ENCODE results near the gene TSPAN15.

Gene TSPAN15

DNA sequence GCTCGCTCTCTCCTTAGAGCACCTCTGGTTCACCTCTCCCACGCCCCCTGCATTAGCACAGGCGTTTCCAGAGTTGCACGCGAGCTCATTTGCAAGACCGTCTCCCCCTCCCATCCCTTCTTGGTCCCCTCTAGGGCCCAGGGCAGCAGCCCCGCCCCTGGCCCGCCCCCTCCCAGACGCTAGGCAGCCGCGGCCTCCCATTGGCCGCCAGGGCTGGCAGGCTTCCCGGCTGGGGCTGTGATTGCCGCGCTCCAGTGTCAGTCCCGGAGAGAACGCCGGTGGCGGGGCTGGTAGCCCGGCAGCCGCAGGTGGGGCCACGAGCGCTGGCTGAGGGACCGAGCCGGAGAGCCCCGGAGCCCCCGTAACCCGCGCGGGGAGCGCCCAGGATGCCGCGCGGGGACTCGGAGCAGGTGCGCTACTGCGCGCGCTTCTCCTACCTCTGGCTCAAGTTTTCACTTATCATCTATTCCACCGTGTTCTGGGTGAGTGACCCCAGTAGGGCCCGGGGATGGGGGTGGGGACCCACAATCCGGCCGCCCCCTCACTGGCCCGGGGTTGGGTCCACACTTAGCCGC lies at the start of gene TSPAN15:
TSPAN15 (plus strand) TSS at position 257 of the 575 bp plus-strand sequence; CDS start at position 387, 130 bp downstream.
- DNase-seq: no peak

DNA sequence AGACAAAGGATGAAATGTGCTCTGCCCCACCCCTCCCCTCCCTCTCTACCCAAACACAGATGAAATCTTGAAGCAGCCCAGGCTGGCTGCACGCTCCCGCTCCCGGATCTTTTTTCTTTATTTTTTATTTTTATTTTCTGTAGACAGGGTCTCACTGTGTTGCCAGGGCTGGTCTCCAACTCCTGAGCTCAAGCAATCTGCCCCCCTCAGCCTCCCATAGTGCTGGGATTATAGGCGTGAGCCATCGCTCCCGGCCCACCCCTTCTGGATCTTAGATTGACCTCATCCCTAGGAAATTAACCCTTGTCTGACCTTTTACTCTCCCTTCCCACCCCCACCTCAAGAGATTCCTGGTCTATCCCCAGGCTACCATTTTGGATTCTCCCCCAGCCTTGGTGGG lies 48.9 kb upstream of the TSPAN15 start:
- DNase-seq: no peak

DNA sequence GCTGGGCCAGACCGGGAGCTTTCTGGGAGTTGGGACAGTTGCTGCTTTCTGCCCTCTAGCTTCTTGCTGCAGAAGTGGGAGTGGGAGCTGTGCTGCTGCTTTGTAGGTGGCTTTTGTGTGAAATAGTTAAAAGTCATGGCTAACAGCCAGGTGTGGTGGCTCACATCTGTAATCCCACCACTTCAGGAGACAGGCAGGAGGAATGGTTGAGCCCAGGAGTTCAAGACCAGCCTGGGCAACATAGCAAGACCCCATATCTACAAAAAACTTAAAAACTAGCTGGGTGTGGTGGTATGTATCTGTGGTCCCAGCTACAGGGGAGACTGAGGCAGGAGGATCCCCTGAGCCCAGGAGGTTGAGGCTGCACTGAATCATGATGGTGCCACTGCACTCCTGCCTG lies 48.2 kb upstream of the TSPAN15 start:
- no peak for DNase-seq

DNA sequence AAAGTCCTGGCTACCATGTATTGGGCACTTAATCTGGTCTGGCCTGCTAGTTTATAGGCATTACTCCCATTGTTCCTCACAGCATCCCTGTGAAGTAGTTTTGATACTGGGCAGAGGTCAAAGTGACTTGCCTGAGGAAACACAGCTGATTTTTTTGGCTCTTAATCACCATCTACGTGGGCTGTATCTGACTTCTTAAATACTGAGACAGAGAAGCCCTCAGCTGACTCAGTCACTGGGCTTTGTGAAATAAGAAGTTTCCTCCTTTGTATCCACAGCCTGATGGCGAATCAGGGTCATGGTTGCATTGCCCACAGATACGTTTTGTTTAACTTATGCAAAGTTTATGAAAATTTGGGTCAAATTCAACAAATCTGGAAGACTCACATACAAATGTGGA lies 47.7 kb upstream of the TSPAN15 start:
- DNase-seq: no peak

DNA sequence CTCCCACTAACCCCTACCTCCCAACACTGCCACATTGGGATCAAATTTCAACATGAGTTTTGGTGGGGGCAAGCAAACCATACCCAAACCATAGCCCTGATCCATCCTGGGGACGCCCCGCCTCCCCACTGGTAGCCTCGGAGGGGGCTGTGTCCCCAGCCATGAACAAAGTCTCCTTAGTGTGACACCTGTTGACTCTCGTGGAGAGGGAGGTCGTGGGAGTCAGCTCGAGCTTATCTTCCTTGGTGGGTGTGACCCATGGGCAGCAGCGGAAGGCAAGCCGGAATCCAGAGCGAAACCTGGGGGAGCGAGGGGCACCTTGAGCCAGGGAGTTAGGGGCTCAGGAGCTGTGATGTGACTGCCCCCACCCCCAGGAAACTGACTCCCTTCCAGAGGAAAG lies 46.5 kb upstream of the TSPAN15 start:
- DNase-seq: no peak

DNA sequence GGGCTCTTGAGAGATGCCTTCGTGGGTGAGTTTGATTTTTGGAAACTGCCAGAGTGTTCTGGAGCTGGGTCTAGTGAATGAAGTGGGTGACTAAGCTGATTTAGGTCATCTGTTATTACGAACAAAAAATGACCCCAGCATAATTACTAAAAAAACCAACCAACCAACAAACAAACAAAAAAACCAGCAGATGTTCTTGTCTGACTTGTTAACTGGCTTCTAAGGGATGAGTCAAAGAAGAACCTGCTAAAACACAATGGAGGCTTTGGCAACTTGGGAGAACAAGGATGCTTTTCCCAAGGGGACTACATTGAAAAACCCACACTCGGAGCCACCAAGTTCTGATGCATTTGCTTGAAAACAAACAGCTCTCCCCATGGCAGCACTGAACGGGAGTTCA lies 46.0 kb upstream of the TSPAN15 start:
- no peak for DNase-seq

DNA sequence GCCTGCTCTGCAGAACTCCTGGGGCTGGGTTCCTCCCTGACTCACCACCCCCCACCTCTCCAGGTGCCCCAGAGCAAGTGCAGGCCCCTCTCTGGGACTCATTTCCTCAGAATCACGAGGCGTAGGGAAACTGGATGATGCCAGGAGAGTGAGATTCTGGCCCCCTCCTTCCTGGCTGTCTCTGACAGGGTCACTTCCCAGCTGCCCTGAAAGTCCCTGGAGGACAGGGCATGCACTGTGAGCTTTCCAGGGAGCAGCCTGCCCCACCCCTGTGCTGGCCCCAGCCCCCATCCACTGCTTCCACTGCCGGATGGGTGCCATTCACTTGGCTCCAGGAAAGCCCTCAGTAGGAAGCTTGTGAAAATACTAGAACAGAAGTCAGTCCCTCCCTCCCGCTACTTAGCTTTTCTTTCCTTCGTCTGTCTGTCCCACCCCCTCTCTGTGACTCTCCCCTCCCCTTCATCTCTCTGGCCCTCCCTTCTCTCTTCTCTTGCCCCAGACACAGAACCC lies 44.9 kb upstream of the TSPAN15 start:
- DNase-seq: no peak

DNA sequence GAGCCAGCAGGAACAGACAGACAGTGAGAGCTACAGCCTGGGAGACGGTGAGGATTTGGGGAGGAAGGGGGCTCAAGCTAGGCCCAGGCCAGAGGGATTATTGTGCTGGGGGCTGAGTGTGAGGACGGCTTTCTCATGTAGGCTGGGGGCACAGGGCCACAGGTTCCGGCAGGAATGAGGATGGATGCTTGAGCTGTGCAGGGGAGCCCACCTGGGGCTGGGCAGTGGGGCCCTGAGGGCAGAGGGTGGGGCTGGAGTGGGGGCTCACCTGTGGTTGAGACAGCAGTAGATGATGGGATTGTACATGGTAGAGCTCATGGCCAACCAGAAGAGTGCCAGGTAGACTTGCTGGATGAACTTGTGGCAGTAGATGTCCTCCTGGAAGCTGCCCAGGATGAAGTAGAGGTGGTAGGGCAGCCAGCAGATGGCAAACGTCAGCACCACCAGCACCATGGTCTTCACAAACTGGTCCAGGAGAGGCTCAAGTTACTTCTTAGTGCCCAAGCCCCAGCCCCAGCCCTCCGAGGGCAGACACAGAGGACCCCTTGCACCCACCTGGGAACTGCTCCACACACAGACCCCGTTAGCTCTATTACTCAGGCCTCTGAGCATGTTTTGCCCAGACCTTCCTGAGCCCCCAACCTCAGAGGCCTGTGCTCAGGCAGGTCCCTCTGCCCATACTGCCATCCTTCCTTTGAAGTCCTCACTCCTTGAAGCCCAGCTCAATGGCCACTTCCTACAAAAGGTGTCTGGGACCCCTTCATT lies 44.3 kb upstream of the TSPAN15 start:
- DNase-seq: no peak

DNA sequence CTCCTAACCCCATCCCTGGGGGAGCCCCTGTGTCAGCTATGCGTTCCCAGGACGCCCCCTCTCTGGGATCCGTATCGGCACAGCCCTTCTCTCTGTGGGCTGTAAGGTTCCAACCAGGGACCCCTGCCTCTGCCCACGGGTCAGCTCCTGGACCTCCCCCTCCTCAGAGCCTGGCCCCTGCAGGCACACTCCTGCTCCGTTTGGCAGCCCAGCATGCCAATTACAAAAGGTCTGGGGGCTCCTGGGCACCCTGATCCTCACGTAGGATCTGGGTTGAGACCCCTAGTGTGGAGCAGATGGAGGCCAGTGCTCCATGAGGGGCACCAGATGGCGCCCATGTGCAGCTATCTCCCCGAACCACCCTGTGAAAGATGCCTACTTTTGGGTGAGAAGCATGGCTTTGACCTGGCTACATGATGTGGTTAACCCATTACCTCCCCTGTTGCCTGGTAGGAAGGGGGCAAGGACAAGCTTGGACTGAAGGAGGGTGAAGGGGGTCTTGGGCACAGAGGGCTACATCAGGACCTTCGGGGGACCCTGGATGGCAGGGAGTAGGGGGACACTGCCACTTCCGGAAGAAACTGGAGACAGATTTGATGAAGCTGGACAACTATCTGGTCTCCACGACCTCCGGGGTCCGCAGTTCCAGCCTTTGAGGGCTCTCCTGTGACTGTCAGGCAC lies 43.5 kb upstream of the TSPAN15 start:
- no peak for DNase-seq

DNA sequence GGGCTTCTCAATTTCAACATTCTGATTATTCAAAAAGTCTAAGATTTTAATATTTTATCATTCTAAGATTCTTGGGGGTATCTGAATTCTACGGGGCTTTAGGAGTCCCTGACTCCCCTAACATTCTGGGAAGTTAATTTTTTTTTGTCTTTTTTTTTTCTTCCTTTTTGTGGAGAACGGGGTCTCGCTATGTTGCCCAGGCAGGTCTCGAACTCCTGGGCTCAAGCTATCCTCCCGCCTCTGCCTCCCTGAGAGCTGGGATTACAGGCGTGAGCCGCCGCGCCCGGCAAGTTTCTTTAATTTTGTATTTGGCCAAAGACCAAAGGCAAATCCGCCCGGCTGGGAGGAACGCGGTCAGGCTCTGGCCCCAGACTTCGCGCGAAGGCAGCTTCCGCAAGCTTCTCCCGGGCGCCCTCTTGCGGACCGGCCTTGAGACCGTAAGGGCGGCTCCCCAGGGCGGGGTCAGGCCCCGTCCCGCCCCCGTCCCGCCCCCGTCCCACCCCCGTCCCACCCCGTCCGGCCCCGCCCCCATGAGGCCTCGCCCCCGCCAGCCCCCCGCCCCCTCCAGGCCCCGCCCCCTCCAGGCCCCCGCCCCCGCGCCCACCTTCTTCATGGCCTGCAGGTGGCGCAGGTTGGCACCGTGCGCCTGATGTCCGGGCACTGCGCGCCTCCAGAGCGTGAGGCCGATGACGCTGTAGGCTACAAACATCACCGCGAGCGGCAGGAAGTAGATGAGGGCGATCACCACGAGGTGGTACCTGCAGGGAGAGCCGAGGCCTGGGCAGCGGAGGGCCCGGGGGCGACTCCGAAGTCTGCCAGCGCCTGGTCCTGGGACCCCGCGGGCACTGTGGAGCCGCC lies 42.7 kb upstream of the TSPAN15 start:
- no peak for DNase-seq

DNA sequence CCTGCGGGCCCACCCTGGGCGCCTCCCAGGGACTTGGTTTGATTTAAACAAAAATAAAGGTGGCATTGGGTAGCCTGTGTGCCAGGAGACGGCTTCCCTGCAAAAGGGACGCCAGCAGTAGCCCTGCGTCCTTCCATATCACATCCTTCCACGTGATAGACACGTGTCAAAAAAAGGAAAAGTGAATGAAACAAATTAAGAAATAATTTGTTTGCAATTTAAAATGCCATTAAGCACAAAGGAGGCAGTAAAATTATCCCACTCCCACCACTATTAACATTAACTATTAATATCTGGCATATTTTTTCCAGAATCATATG lies 42.1 kb upstream of the TSPAN15 start:
- DNase-seq: no peak

DNA sequence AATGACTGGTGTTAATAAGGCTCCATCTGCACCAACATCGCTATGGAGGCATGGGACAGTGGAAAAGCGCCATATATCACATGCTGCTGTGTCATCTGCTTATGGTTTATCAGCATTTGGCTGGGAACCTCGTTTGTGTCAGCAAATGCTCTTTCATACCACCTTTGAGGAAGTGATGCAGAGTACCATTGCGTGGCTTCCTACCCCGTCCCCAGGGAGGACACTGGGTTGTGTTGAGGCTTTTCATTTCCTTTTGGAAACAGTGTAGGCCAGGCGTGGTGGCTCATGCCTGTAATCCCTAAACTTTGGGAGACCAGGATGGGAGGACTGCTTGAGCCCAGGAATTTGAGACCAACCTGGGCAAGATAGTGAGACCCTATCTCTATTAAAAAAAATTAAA lies 41.3 kb upstream of the TSPAN15 start:
- DNase-seq: no peak

DNA sequence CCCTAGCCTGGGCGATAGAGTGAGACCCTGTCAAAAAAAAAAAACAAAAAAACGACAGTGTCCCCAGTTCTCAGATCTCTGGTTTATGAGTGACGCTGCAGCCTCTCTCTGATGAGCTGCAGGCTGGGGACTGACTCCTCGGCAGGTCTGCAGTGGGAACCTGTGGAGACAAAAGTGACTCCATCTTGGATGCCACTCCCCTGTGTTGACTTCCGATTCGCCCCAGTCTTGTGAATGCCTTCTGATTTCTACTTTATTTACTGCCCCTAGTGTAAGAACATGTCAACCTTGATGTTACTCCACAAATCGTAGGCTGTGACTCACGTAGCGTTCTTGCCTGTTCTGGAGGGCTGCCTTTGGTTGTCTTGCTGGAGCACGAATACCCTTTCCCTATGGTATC lies 40.8 kb upstream of the TSPAN15 start:
- DNase-seq: no peak

DNA sequence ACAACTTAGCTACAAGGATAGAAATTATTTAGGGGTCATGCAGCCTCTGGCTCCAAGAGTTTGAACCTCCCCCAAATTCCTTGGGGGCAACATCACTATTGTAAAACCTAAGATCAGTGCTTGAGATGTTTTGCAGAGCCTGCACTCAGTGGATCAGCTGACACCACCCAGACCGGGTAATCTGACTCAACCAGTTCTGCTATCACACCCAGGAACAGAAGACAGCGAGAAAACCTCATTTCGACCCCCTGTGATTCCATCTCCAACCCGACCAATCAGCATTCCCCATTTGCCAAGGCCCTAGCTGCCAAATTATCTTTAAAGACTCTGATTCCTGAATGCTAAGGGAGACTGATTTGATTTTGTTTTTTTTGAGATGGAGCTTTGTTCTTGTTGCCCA lies 39.8 kb upstream of the TSPAN15 start:
- no peak for DNase-seq

DNA sequence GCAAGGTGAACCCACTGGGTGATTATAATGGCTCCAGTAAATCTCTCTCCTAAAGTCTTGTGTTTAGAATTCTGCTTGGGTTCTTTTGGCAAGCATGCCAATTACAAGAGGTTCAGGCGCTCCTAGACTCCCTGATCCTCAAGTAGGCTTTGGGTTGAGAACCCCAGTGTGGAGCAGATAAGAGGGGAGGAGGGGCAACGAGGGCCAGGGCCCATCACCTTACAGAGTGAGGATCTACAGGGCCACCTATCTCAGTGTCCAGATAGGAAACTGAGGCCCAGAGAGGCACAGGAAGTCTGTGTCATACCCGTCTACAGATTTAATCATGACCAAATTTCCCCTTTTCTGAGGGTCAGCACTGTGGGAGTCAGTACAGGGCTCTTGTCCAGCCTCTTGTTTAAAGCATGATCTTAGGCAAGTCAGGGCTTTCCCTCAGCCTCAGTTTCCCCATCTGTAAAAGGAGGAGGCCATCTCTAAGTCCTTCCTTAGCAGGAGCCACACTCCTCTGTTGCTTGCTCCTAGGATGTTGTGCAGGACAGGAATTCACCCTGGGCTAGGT lies 39.0 kb upstream of the TSPAN15 start:
- DNase-seq: no peak

DNA sequence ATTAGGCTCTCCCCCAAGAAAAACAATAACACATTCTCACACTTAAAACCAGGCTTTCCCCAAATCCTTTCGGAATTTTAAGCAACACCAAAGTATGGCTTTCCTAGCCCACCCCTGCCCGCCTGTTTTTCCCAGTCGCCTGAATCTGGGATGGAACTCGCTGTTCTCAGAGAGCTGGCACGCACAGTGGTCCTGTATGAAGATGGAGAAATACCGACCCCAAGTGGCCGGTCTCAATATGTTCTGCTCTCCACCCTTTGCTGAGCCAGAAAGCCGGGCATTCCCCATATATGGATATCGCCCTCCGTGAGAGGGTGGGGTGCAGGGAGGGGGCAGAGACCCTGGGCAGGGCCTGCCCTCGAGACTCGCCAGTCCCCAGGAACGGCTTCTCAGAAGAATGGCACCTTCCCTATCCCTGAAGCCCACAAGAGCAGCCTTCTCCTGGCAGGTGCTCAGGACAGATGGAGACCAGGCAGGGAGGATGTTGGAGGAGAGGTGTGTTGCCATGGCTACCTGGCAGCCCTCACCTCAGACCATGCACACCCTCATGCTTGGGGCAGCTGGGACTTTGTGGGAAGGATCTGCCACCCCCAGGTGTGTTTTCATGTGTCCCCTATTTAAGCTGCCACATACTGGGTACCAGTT lies 37.9 kb upstream of the TSPAN15 start:
- no peak for DNase-seq

DNA sequence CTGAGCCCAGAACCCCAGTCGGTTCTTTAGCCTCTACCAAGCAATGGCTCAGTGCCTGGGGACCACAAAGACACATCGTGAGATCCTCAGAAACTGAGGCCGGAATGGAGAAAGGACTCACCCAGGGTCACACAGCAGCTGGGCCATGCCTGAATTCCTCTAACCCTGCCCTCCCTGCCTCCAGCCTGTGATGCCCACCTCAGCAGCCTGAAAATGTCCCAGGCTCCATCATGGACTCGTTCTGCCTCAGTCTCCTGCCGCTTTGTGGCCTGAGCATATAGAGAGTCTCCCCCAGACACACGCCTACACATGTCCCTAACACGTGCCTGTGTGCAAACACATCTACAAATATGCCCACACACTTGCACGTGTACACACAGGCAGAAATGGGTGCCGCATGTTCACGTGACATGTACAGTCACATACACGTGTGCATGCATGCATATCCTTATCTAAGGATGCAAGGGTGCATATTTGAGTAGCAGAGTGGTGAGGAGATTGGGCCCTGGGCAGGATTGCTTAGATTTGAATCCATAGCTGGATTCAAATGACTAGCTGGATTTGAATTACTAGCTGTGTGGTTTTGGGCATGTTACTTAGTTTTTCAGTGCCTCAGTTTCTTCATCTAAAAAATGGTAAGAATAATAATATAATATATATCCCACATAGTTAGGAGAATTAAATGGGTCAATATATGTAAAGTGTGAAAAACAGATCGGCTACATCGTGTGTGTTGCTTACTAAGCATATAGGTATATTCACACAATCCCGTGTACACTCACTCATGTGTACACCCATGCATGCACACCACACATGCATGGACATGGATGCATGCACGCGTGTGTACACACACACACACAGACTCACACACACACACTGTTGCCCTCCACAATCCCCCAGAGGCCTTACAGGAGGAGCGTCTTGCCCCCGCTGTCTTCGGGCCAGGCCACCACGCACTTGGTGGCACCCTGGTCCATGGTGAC lies 36.9 kb upstream of the TSPAN15 start:
- no peak for DNase-seq

DNA sequence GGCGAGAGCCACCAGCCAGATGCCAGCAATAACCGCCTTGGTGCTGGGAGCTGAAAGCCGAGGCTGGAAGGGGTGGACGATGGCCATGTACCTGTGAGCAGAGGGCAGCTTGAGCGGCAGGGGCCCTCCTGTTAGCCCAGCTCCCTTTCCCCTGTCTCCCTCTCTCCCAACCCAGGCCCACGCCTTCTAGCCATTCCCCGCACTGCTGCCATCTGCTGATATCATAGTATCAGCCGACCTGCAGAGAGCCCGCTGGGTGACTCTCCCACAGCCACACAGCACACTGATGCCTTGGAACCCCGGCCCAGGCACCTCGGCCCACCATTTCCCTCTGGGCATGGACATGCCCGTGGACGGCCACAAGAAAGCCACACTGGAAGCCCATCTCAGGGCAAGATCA lies 36.2 kb upstream of the TSPAN15 start:
- no peak for DNase-seq

DNA sequence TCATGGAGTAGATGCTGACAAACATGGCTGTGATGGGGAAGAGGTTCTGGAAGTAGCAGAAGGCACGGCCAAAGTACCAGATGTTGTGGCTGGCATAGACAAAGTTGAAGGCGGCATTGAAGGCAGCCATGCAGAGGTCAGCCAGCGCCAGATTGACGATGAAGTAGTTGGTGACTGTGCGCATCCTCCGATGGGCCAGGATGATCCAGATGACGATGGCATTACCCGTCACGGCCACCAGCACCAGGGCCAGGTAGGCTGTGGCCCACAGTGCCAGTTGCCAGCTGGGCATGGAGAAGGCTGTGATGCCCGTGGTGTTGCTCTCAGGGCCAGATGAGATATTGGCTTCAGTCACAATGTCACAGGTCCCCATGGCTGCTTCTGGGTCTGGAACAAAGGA lies 35.3 kb upstream of the TSPAN15 start:
- DNase-seq: no peak

DNA sequence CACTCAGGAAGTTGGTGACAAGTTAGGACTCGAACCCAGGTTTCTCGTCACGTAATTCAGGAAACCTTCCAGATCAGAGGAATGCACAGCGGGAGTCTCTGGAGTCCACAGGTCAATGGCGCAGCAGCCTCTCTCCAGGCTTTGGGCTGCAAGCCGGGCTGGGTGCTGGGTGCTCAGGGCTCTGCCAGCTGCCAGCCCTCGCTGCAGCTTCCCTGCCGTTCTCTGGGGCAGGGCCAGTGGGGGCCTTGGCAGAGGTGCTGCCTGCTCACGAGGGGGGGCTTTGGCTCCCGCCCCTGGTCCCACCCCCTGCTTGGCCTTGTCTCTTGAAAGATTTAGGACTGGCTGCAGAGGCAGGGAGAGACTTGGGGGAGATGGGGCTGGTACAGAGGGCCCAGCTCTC lies 34.6 kb upstream of the TSPAN15 start, which contains the start of gene TACR2:
TACR2 (minus strand) TSS at position 224 of the 400 bp plus-strand sequence. CDS start 595 bp downstream, outside the sequence.
- no peak for DNase-seq

DNA sequence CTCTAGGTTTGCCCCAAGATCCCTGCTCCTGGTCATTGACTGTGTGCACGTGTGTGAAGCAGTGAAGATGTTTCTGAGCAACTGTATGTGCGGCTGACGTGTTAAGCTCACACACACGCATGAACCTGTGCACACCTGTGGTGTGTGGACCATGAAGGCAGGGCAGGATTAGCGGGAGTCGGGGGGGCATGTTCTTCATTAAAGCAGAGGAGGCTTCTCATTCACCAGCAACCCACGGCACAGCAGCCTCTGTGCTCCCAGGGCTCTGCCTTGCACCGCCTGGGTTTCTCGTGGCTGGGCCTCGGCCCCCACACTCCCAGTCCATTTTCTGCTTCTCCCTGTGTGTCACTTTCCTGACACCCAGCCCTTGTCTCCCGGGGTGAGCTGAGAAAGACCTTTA lies 33.7 kb upstream of the TSPAN15 start:
- DNase-seq: no peak

Data from cortex of kidney (tissue), 1 donor.